Measurements from ENCODE around the gene CEP85. TPM values are rescaled to one million over a fixed set of nuclear protein-coding genes. Genes with fewer than 3 reads are reported as not detected.

Gene CEP85
- total RNA-seq, 1 donor from 2014 or later: 16.5 TPM

- no peak for DNase-seq (ENCODE audit: extremely low spot score, unreplicated experiment)
- no peak overlapping the region for H3K27ac Mint-ChIP-seq (ENCODE audit: unreplicated experiment)
- TF ChIP-seq, protein P1, sequence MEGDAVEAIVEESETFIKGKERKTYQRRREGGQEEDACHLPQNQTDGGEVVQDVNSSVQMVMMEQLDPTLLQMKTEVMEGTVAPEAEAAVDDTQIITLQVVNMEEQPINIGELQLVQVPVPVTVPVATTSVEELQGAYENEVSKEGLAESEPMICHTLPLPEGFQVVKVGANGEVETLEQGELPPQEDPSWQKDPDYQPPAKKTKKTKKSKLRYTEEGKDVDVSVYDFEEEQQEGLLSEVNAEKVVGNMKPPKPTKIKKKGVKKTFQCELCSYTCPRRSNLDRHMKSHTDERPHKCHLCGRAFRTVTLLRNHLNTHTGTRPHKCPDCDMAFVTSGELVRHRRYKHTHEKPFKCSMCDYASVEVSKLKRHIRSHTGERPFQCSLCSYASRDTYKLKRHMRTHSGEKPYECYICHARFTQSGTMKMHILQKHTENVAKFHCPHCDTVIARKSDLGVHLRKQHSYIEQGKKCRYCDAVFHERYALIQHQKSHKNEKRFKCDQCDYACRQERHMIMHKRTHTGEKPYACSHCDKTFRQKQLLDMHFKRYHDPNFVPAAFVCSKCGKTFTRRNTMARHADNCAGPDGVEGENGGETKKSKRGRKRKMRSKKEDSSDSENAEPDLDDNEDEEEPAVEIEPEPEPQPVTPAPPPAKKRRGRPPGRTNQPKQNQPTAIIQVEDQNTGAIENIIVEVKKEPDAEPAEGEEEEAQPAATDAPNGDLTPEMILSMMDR (IDR thresholded peaks at IDR 0.05): no peak
- peaks cover 14% of the 10 kb centered on the region for H3K27me3 Mint-ChIP-seq (ENCODE audit: unreplicated experiment)
- no peaks in the 10 kb centered on the region for H3K36me3 Mint-ChIP-seq (ENCODE audit: unreplicated experiment)
- H3K9me3 Mint-ChIP-seq (ENCODE audit: unreplicated experiment): no peaks in the 10 kb centered on the region
- peaks cover 6% of the 10 kb centered on the region for H3K4me1 Mint-ChIP-seq (ENCODE audit: unreplicated experiment)
- H3K4me3 Mint-ChIP-seq (ENCODE audit: unreplicated experiment): no peak overlapping the region
Observed at GRCh38 chr1:26317146-26317545, 83.1 kb downstream of the CEP85 start.

- Mint-ChIP-seq H3K27ac (ENCODE audit: unreplicated experiment) (no peak within 1 kb of the TSS), H3K4me1 (ENCODE audit: unreplicated experiment) (peaks cover 6% of the 10 kb centered on the region), H3K36me3 (ENCODE audit: unreplicated experiment) (no peaks in the 10 kb centered on the region), H3K4me3 (ENCODE audit: unreplicated experiment) (no peak within 1 kb of the TSS), H3K27me3 (ENCODE audit: unreplicated experiment) (peaks cover 14% of the 10 kb centered on the region), H3K9me3 (ENCODE audit: unreplicated experiment) (no peaks in the 10 kb centered on the region)
- TF ChIP-seq, protein P1 (IDR thresholded peaks at IDR 0.05): no peak
- DNase-seq (ENCODE audit: extremely low spot score, unreplicated experiment): no peak
Observed at GRCh38 chr1:26317612-26318337, 83.8 kb downstream of the CEP85 start, which contains the start of gene CD52. Gene CD52 (plus strand): TSS chr1:26317958. CDS start chr1:26318018, 60 bp downstream.

GRCh38 chr1:26318338-26319064 is 84.5 kb downstream of the CEP85 start:
- TF ChIP-seq, protein P1 (IDR thresholded peaks at IDR 0.05): no peak
- H3K9me3 Mint-ChIP-seq (ENCODE audit: unreplicated experiment): no peaks in the 10 kb centered on the region
- no peak for DNase-seq (ENCODE audit: extremely low spot score, unreplicated experiment)
- H3K4me3 Mint-ChIP-seq (ENCODE audit: unreplicated experiment): no peak overlapping the region
- no peak overlapping the region for H3K27ac Mint-ChIP-seq (ENCODE audit: unreplicated experiment)
- H3K4me1 Mint-ChIP-seq (ENCODE audit: unreplicated experiment): peaks cover 6% of the 10 kb centered on the region
- peaks cover 9% of the 10 kb centered on the region for H3K27me3 Mint-ChIP-seq (ENCODE audit: unreplicated experiment)
- H3K36me3 Mint-ChIP-seq (ENCODE audit: unreplicated experiment): no peaks in the 10 kb centered on the region

DNA sequence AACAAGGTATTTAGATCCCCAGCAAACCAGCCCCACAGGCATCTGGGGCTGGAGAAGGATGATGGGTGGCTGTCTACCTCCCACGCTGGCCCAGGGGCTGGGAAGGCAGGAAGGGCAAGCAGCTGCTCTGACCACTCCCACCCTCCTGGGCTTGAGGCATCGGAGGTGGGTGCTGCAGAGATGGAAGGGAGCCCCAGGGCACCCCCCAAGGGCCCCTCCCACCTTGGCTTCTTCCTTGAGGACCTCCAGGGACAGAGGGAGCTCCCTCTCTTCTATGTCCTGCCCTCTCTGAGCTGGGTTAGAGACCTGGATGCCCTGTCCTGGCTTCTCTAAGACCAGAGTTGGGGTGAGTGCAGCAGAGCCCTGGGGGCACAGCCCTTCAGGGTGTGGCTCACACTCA is 86.9 kb downstream of the CEP85 start:
- no peaks in the 10 kb centered on the region for H3K36me3 Mint-ChIP-seq (ENCODE audit: unreplicated experiment)
- TF ChIP-seq, protein P1 (IDR thresholded peaks at IDR 0.05): no peak
- H3K4me1 Mint-ChIP-seq (ENCODE audit: unreplicated experiment): peaks cover 6% of the 10 kb centered on the region
- H3K27ac Mint-ChIP-seq (ENCODE audit: unreplicated experiment): no peak overlapping the region
- H3K27me3 Mint-ChIP-seq (ENCODE audit: unreplicated experiment): no peaks in the 10 kb centered on the region
- H3K4me3 Mint-ChIP-seq (ENCODE audit: unreplicated experiment): no peak overlapping the region
- H3K9me3 Mint-ChIP-seq (ENCODE audit: unreplicated experiment): no peaks in the 10 kb centered on the region
- no peak for DNase-seq (ENCODE audit: extremely low spot score, unreplicated experiment)

Data from osteocyte (in vitro differentiated cells).